K562 (cell line): ENCODE measurements around the gene KYAT1. TPM values are rescaled to one million over a fixed set of nuclear protein-coding genes. Genes with fewer than 3 reads are reported as not detected.

Source experiments
- CEBPB ChIP-seq: fragments of 450-650 bp; IDR thresholded peaks from 2 replicates; pipeline ENCODE4 v1.6.1; 2016; ENCODE audit warnings: missing genetic modification characterization, missing compliant biosample characterization
- HMGN3 ChIP-seq: IDR thresholded peaks from 2 replicates; pipeline ENCODE4 v1.6.1; 2011; ENCODE audit warnings: borderline replicate concordance, low read depth, mild to moderate bottlenecking, mixed read lengths, low read length; ENCODE audit not compliant: insufficient read length; ENCODE audit errors: extremely low read depth
- ZNF586 ChIP-seq: fragments of 450-650 bp; formaldehyde crosslinking; conservative IDR thresholded peaks from 2 replicates; pipeline ENCODE4 v1.4.0; 2020; ENCODE audit warnings: mild to moderate bottlenecking, moderate library complexity
- ZNF644 ChIP-seq: fragments of 200-800 bp; sonication (Bioruptor generic); IDR thresholded peaks from 2 replicates; pipeline ENCODE4 v1.6.1; 2016; ENCODE audit warnings: low read depth, missing genetic modification characterization, missing compliant biosample characterization
- polyA plus RNA-seq, 8 experiments: library from polyadenylated mRNA; depleted of rRNA in 4 of 8; stranded (reverse) in 5 of 8; unstranded in 3 of 8; fragments of >200 nt; fragmentation: Nextera tagmentation in 2 of 8; fragmentation: Illumina TruSeq in 1 of 8; extraction: Ambion mirVana in 2 of 8; extraction: Trizol in 1 of 8; gene quantifications; 2 replicates each; pipeline versions ENCODE4 v1.2.1 to v1.2.3, GENCODE V29; 2011 to 2014; ENCODE audit warnings: inconsistent platforms in 1 of 8, missing spikeins in 1 of 8
- total RNA-seq, 7 experiments: library from RNA; depleted of rRNA in 6 of 7; stranded (reverse); fragments of >200 nt in 6 of 7; fragmentation: Illumina TruSeq in 2 of 7; extraction: Trizol in 2 of 7; gene quantifications; 2 replicates each; pipeline versions ENCODE4 v1.2.1 to v1.2.3, GENCODE V29; 2011 to 2021; ENCODE audit warnings: low replicate concordance in 1 of 7
- TF ChIP-seq, protein P1 (sequence below): fragments of 200-600 bp; sonication (generic); IDR thresholded peaks from one replicate; pipeline ENCODE4 v1.6.1; 2012; ENCODE audit warnings: mild to moderate bottlenecking, low read depth, low read length, inconsistent platforms
- TF ChIP-seq, protein P2 (sequence below), 2 experiments: IDR thresholded peaks in 1 of 2; conservative IDR thresholded peaks in 1 of 2; 2 replicates each; pipeline ENCODE4 v1.6.1; 2016; ENCODE audit warnings: low read depth in 2 of 2, mild to moderate bottlenecking in 1 of 2, missing compliant biosample characterization in 1 of 2, missing genetic modification characterization in 1 of 2, moderate library complexity in 1 of 2
- TF ChIP-seq, protein P3 (sequence below): sonication (generic); formaldehyde crosslinking; IDR thresholded peaks from 2 replicates; pipeline ENCODE4 v1.8.1; 2022; ENCODE audit warnings: missing genetic modification reagents

The KYAT1 gene
- total and polyA plus RNA-seq, 9 of the 15 experiments (the other 6 are each of a cell fraction or from before 2014, with no cell fraction given) = 6.4 to 16.8 (median 11.1) TPM

- TF ChIP-seq, protein P1, sequence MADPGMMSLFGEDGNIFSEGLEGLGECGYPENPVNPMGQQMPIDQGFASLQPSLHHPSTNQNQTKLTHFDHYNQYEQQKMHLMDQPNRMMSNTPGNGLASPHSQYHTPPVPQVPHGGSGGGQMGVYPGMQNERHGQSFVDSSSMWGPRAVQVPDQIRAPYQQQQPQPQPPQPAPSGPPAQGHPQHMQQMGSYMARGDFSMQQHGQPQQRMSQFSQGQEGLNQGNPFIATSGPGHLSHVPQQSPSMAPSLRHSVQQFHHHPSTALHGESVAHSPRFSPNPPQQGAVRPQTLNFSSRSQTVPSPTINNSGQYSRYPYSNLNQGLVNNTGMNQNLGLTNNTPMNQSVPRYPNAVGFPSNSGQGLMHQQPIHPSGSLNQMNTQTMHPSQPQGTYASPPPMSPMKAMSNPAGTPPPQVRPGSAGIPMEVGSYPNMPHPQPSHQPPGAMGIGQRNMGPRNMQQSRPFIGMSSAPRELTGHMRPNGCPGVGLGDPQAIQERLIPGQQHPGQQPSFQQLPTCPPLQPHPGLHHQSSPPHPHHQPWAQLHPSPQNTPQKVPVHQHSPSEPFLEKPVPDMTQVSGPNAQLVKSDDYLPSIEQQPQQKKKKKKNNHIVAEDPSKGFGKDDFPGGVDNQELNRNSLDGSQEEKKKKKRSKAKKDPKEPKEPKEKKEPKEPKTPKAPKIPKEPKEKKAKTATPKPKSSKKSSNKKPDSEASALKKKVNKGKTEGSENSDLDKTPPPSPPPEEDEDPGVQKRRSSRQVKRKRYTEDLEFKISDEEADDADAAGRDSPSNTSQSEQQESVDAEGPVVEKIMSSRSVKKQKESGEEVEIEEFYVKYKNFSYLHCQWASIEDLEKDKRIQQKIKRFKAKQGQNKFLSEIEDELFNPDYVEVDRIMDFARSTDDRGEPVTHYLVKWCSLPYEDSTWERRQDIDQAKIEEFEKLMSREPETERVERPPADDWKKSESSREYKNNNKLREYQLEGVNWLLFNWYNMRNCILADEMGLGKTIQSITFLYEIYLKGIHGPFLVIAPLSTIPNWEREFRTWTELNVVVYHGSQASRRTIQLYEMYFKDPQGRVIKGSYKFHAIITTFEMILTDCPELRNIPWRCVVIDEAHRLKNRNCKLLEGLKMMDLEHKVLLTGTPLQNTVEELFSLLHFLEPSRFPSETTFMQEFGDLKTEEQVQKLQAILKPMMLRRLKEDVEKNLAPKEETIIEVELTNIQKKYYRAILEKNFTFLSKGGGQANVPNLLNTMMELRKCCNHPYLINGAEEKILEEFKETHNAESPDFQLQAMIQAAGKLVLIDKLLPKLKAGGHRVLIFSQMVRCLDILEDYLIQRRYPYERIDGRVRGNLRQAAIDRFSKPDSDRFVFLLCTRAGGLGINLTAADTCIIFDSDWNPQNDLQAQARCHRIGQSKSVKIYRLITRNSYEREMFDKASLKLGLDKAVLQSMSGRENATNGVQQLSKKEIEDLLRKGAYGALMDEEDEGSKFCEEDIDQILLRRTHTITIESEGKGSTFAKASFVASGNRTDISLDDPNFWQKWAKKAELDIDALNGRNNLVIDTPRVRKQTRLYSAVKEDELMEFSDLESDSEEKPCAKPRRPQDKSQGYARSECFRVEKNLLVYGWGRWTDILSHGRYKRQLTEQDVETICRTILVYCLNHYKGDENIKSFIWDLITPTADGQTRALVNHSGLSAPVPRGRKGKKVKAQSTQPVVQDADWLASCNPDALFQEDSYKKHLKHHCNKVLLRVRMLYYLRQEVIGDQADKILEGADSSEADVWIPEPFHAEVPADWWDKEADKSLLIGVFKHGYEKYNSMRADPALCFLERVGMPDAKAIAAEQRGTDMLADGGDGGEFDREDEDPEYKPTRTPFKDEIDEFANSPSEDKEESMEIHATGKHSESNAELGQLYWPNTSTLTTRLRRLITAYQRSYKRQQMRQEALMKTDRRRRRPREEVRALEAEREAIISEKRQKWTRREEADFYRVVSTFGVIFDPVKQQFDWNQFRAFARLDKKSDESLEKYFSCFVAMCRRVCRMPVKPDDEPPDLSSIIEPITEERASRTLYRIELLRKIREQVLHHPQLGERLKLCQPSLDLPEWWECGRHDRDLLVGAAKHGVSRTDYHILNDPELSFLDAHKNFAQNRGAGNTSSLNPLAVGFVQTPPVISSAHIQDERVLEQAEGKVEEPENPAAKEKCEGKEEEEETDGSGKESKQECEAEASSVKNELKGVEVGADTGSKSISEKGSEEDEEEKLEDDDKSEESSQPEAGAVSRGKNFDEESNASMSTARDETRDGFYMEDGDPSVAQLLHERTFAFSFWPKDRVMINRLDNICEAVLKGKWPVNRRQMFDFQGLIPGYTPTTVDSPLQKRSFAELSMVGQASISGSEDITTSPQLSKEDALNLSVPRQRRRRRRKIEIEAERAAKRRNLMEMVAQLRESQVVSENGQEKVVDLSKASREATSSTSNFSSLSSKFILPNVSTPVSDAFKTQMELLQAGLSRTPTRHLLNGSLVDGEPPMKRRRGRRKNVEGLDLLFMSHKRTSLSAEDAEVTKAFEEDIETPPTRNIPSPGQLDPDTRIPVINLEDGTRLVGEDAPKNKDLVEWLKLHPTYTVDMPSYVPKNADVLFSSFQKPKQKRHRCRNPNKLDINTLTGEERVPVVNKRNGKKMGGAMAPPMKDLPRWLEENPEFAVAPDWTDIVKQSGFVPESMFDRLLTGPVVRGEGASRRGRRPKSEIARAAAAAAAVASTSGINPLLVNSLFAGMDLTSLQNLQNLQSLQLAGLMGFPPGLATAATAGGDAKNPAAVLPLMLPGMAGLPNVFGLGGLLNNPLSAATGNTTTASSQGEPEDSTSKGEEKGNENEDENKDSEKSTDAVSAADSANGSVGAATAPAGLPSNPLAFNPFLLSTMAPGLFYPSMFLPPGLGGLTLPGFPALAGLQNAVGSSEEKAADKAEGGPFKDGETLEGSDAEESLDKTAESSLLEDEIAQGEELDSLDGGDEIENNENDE = no peak
- TF ChIP-seq CEBPB (tag) (no peak), HMGN3 (peak; percentile 50), ZNF644 (no peak), ZNF586 (CRISPR knock-in tag) (no peak)
- TF ChIP-seq, protein P2, sequence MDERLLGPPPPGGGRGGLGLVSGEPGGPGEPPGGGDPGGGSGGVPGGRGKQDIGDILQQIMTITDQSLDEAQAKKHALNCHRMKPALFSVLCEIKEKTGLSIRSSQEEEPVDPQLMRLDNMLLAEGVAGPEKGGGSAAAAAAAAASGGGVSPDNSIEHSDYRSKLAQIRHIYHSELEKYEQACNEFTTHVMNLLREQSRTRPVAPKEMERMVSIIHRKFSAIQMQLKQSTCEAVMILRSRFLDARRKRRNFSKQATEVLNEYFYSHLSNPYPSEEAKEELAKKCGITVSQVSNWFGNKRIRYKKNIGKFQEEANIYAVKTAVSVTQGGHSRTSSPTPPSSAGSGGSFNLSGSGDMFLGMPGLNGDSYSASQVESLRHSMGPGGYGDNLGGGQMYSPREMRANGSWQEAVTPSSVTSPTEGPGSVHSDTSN (CRISPR knock-in tag; IDR thresholded peaks at IDR 0.05; ENCODE audit: low read depth) = no peak
- TF ChIP-seq, protein P2 (tag; conservative IDR thresholded peaks at IDR 0.05; ENCODE audit: low read depth) = no peak
- TF ChIP-seq, protein P3, sequence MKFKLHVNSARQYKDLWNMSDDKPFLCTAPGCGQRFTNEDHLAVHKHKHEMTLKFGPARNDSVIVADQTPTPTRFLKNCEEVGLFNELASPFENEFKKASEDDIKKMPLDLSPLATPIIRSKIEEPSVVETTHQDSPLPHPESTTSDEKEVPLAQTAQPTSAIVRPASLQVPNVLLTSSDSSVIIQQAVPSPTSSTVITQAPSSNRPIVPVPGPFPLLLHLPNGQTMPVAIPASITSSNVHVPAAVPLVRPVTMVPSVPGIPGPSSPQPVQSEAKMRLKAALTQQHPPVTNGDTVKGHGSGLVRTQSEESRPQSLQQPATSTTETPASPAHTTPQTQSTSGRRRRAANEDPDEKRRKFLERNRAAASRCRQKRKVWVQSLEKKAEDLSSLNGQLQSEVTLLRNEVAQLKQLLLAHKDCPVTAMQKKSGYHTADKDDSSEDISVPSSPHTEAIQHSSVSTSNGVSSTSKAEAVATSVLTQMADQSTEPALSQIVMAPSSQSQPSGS (CRISPR knock-in tag) = no peak; the same call in 1 of the 2 replicates
Observed at GRCh38 chr9:128829477-128830251, 52.1 kb downstream of the KYAT1 start, which contains the start of gene SPOUT1 (continued).
